ENCODE results near the gene C2orf78.

C2orf78 gene

GRCh38 chr2:73850009-73850408 is 66.0 kb downstream of the C2orf78 start:
- no peak for DNase-seq (ENCODE audit: extremely low read depth, low read depth)
- no peak overlapping the region for H3K4me3 ChIP-seq (replicated peaks; ENCODE audit: low read depth, low read length)
- no peak for TF ChIP-seq CTCF (IDR thresholded peaks at IDR 0.05; ENCODE audit: low read depth, low read length, missing control alignments)

DNA sequence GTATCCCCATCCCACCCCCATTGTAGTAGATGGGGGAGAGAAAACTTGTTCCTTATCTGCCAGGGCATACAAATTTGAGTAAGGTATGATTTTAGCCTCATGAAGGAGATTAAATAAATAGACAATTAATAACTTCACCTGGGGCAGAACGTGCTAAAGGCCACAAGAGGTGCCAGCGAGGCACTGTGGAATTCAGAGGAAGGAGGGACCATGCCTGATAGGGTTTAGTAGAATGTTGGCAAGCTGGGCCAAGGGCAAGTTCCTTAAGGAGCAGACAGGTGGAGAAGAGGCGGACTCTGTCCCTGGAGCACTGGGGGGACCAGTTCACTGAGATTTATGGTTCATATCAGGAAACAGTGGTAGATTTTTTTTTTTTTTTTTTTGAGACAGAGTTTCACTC is 67.3 kb downstream of the C2orf78 start:
- TF ChIP-seq CTCF (IDR thresholded peaks at IDR 0.05; ENCODE audit: low read depth, low read length, missing control alignments) = peak; percentile 28
- H3K4me3 ChIP-seq (replicated peaks; ENCODE audit: low read depth, low read length) = no peak overlapping the region
- DNase-seq (ENCODE audit: extremely low read depth, low read depth) = no peak

DNA sequence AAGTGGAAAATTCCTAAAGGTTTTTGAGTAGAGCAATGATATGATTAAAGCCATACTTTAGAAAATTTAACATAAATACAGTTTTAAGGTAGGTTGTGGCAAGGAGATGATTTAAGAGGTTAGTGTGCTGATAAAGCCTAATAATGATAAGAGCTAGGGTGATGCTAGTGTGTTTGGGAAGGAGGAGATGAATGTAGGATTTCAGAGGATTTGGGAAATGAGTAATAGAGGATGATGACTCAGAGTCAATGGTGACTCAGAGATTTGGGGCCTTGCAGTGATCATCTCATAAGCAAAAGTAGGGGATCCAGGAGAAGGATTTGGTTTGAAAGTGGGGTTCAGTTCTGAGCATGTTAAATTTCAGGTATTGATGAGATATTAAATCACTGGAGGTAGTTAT is 68.0 kb downstream of the C2orf78 start:
- peak; percentile 31 for DNase-seq (ENCODE audit: extremely low read depth, low read depth)
- TF ChIP-seq CTCF (IDR thresholded peaks at IDR 0.05; ENCODE audit: low read depth, low read length, missing control alignments) = no peak
- no peak overlapping the region for H3K4me3 ChIP-seq (replicated peaks; ENCODE audit: low read depth, low read length)

- no peak for TF ChIP-seq CTCF (IDR thresholded peaks at IDR 0.05; ENCODE audit: low read depth, low read length, missing control alignments)
- H3K4me3 ChIP-seq (replicated peaks; ENCODE audit: low read depth, low read length) = no peak overlapping the region
- DNase-seq (ENCODE audit: extremely low read depth, low read depth) = no peak
These were observed 71.5 kb downstream of the C2orf78 start for GRCh38 chr2:73855526-73855925.

GRCh38 chr2:73856214-73856613 is 72.2 kb downstream of the C2orf78 start:
- TF ChIP-seq CTCF (IDR thresholded peaks at IDR 0.05; ENCODE audit: low read depth, low read length, missing control alignments) = no peak
- H3K4me3 ChIP-seq (replicated peaks; ENCODE audit: low read depth, low read length) = no peak overlapping the region
- peak; percentile 19 for DNase-seq (ENCODE audit: extremely low read depth, low read depth)

DNA sequence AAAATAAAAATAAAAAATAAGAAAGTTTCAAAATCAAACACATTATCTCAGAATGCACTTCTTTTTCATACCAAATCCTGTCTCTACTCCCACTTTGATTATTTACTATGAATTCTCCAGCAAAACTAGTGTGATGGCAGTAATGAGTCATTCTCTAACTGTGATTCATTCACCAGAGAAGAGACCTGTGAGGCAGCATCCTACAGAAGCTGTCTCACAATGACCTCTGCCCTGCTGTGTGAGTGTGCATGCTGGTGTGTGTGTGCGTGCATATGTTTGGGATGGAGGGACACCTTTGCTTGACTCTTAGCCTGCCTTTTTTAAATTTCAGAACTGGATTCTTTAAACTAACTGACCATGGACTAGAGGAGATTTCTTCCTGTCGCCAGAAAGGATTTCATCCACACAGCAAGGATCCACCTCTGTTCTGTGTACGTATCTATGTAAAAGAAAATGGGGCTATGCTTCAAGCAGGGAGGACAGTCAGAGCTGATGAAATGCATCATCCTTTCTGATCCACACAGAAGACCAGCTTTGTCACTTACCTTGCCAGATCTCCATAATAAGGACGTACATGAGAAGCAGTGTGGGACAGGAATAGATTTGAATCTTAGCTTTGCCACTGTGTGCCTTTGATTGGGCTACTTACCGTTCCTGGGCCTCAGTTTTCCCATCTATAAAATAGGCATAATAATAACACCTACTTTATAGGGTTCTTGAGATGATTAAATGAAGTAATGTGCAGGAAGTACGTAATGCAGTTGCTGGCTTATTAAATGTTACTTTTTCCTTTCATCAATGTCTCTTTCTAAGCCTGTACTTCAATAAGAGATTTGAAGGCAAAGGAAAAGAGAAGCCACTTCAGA is 76.0 kb downstream of the C2orf78 start:
- TF ChIP-seq CTCF (IDR thresholded peaks at IDR 0.05; ENCODE audit: low read depth, low read length, missing control alignments) = no peak
- no peak overlapping the region for H3K4me3 ChIP-seq (replicated peaks; ENCODE audit: low read depth, low read length)
- DNase-seq (ENCODE audit: extremely low read depth, low read depth) = peak; percentile 74
